ENCODE results near the gene CENPO.
A peak's percentile ranks its signal among the peaks of the same experiment; 100 is the strongest.

CENPO gene

GRCh38 chr2:24824071-24824588 lies 30.9 kb downstream of the CENPO start:
- no peak for DNase-seq (ENCODE audit: low read depth, low spot score)
- H3K4me3 ChIP-seq (ENCODE audit: insufficient read length, low read depth): no peak overlapping the region
- no peak for TF ChIP-seq ZNF274 (IDR thresholded peaks at IDR 0.05; ENCODE audit: low read depth, low read length)
- no peaks in the 10 kb centered on the region for H3K27me3 ChIP-seq (ENCODE audit: insufficient read depth, insufficient read length)
- peaks cover 61% of the 10 kb centered on the region for H3K36me3 ChIP-seq (ENCODE audit: insufficient read depth, insufficient read length, low read length)
- peaks cover 17% of the 10 kb centered on the region for H3K4me1 ChIP-seq (ENCODE audit: insufficient read depth, insufficient read length)
- H3K9ac ChIP-seq (ENCODE audit: insufficient read length, low read depth): no peak overlapping the region
- peaks cover 5% of the 10 kb centered on the region; the same call in 1 of the 2 replicates for H3K9me3 ChIP-seq (ENCODE audit: insufficient read depth, low read length)

- Histone ChIP-seq H3K9me3 (ENCODE audit: insufficient read depth, low read length) (peaks cover 5% of the 10 kb centered on the region; the same call in 1 of the 2 replicates), H3K36me3 (ENCODE audit: insufficient read depth, insufficient read length, low read length) (peaks cover 53% of the 10 kb centered on the region), H3K9ac (ENCODE audit: insufficient read length, low read depth) (no peak overlapping the region), H3K4me1 (ENCODE audit: insufficient read depth, insufficient read length) (peaks cover 17% of the 10 kb centered on the region), H3K4me3 (ENCODE audit: insufficient read length, low read depth) (no peak overlapping the region), H3K27me3 (ENCODE audit: insufficient read depth, insufficient read length) (no peaks in the 10 kb centered on the region)
- TF ChIP-seq SUZ12 (IDR thresholded peaks at IDR 0.05; ENCODE audit: extremely low read depth, insufficient read depth, insufficient read length) (no peak), ZNF274 (IDR thresholded peaks at IDR 0.05; ENCODE audit: low read depth, low read length) (no peak), YY1 (IDR thresholded peaks at IDR 0.05; ENCODE audit: insufficient read depth, insufficient read length) (no peak)
- no peak for DNase-seq (ENCODE audit: low read depth, low spot score)
Observed at GRCh38 chr2:24824966-24825882, 32.0 kb downstream of the CENPO start.

GRCh38 chr2:24825883-24826772 lies 32.9 kb downstream of the CENPO start:
- peaks cover 5% of the 10 kb centered on the region; the same call in 1 of the 2 replicates for H3K9me3 ChIP-seq (ENCODE audit: insufficient read depth, low read length)
- no peak overlapping the region for H3K9ac ChIP-seq (ENCODE audit: insufficient read length, low read depth)
- TF ChIP-seq YY1 (IDR thresholded peaks at IDR 0.05; ENCODE audit: insufficient read depth, insufficient read length) (no peak), SUZ12 (IDR thresholded peaks at IDR 0.05; ENCODE audit: extremely low read depth, insufficient read depth, insufficient read length) (no peak), ZNF274 (IDR thresholded peaks at IDR 0.05; ENCODE audit: low read depth, low read length) (no peak)
- H3K36me3 ChIP-seq (ENCODE audit: insufficient read depth, insufficient read length, low read length): peaks cover 52% of the 10 kb centered on the region
- H3K4me1 ChIP-seq (ENCODE audit: insufficient read depth, insufficient read length): peaks cover 14% of the 10 kb centered on the region
- DNase-seq (ENCODE audit: low read depth, low spot score): no peak
- H3K27me3 ChIP-seq (ENCODE audit: insufficient read depth, insufficient read length): no peaks in the 10 kb centered on the region
- no peak overlapping the region for H3K4me3 ChIP-seq (ENCODE audit: insufficient read length, low read depth)

GRCh38 chr2:24826773-24827145 lies 33.5 kb downstream of the CENPO start:
- TF ChIP-seq ZNF274 (IDR thresholded peaks at IDR 0.05; ENCODE audit: low read depth, low read length) (no peak), SUZ12 (IDR thresholded peaks at IDR 0.05; ENCODE audit: extremely low read depth, insufficient read depth, insufficient read length) (no peak), YY1 (IDR thresholded peaks at IDR 0.05; ENCODE audit: insufficient read depth, insufficient read length) (no peak)
- peaks cover 5% of the 10 kb centered on the region; the same call in 1 of the 2 replicates for H3K9me3 ChIP-seq (ENCODE audit: insufficient read depth, low read length)
- H3K36me3 ChIP-seq (ENCODE audit: insufficient read depth, insufficient read length, low read length): peaks cover 45% of the 10 kb centered on the region
- H3K9ac ChIP-seq (ENCODE audit: insufficient read length, low read depth): no peak overlapping the region
- peaks cover 9% of the 10 kb centered on the region for H3K4me1 ChIP-seq (ENCODE audit: insufficient read depth, insufficient read length)
- DNase-seq (ENCODE audit: low read depth, low spot score): no peak
- H3K27me3 ChIP-seq (ENCODE audit: insufficient read depth, insufficient read length): no peaks in the 10 kb centered on the region
- no peak overlapping the region for H3K4me3 ChIP-seq (ENCODE audit: insufficient read length, low read depth)

- H3K4me1 ChIP-seq (ENCODE audit: insufficient read depth, insufficient read length): peaks cover 10% of the 10 kb centered on the region
- TF ChIP-seq ZNF274 (IDR thresholded peaks at IDR 0.05; ENCODE audit: low read depth, low read length) (no peak), YY1 (IDR thresholded peaks at IDR 0.05; ENCODE audit: insufficient read depth, insufficient read length) (no peak), SUZ12 (IDR thresholded peaks at IDR 0.05; ENCODE audit: extremely low read depth, insufficient read depth, insufficient read length) (no peak)
- H3K4me3 ChIP-seq (ENCODE audit: insufficient read length, low read depth): no peak overlapping the region
- no peak overlapping the region for H3K9ac ChIP-seq (ENCODE audit: insufficient read length, low read depth)
- peaks cover 5% of the 10 kb centered on the region; the same call in 1 of the 2 replicates for H3K9me3 ChIP-seq (ENCODE audit: insufficient read depth, low read length)
- peak; percentile 90 for DNase-seq (ENCODE audit: low read depth, low spot score)
- no peaks in the 10 kb centered on the region for H3K27me3 ChIP-seq (ENCODE audit: insufficient read depth, insufficient read length)
- peaks cover 42% of the 10 kb centered on the region for H3K36me3 ChIP-seq (ENCODE audit: insufficient read depth, insufficient read length, low read length)
Observed at GRCh38 chr2:24827321-24828237, 34.4 kb downstream of the CENPO start.

- Histone ChIP-seq H3K4me3 (ENCODE audit: insufficient read length, low read depth) (no peak overlapping the region), H3K9ac (ENCODE audit: insufficient read length, low read depth) (peak overlapping the region; percentile 12), H3K27me3 (ENCODE audit: insufficient read depth, insufficient read length) (no peaks in the 10 kb centered on the region), H3K9me3 (ENCODE audit: insufficient read depth, low read length) (peaks cover 5% of the 10 kb centered on the region; the same call in 1 of the 2 replicates), H3K36me3 (ENCODE audit: insufficient read depth, insufficient read length, low read length) (peaks cover 34% of the 10 kb centered on the region), H3K4me1 (ENCODE audit: insufficient read depth, insufficient read length) (peaks cover 8% of the 10 kb centered on the region)
- TF ChIP-seq ZNF274 (IDR thresholded peaks at IDR 0.05; ENCODE audit: low read depth, low read length) (no peak), SUZ12 (IDR thresholded peaks at IDR 0.05; ENCODE audit: extremely low read depth, insufficient read depth, insufficient read length) (no peak), YY1 (IDR thresholded peaks at IDR 0.05; ENCODE audit: insufficient read depth, insufficient read length) (no peak)
- no peak for DNase-seq (ENCODE audit: low read depth, low spot score)
Observed at GRCh38 chr2:24828238-24828996, 35.2 kb downstream of the CENPO start.
